AG04449 (cell line): ENCODE measurements around the gene TEX264.

Experiments used
- CTCF ChIA-PET: fragments of 350-600 bp; formaldehyde crosslinking; extraction: SDS; loops from one replicate; lab custom pipeline; 2021; ENCODE audit warnings: antibody characterized with exemption; lab: Yijun Ruan, JAX
- POLR2A ChIA-PET: fragments of 400-600, 350-600 bp; formaldehyde crosslinking; extraction: SDS; loops from one replicate; lab custom pipeline; 2020; ENCODE audit warnings: antibody characterized with exemption, inconsistent platforms; lab: Yijun Ruan, JAX
- DNase-seq: peaks from one replicate; pipeline ENCODE4 v3.0.0-alpha.2; 2010; ENCODE audit warnings: low read depth, low spot score
- H3K4me3 ChIP-seq: 2 replicates; pipeline ENCODE4 v1.5.1; 2011; ENCODE audit warnings: low read depth, mild to moderate bottlenecking, control low read depth, low read length
- CTCF ChIP-seq: IDR thresholded peaks from one replicate; pipeline ENCODE4 v1.5.1; 2011; ENCODE audit warnings: mild to moderate bottlenecking, moderate library complexity, low read length, control low read depth, inconsistent platforms; ENCODE audit not compliant: insufficient read depth; ENCODE audit errors: missing control alignments

The TEX264 gene

GRCh38 chr3:51706788-51707731 is 36.0 kb downstream of the TEX264 start, which contains the start of gene GRM2:
GRM2 (plus strand) TSS chr3:51707068; CDS start chr3:51708984, 1,916 bp downstream.
- ChIA-PET POLR2A (interaction anchor here (0.6 kb wide), 1 partner anchor 182 kb away, joined by 3 read pairs; no protein-coding TSS in a partner anchor), CTCF (interaction anchor here (2.8 kb wide), 1 partner anchor 25 kb away, joined by 13 read pairs; no protein-coding TSS in a partner anchor)
- peak; percentile 4 for TF ChIP-seq CTCF
- DNase-seq = no peak
- peak within 1 kb of the TSS; percentile 42 for H3K4me3 ChIP-seq

GRCh38 chr3:51708216-51708845 is 37.3 kb downstream of the TEX264 start:
- TF ChIP-seq CTCF = no peak
- no peak overlapping the region for H3K4me3 ChIP-seq
- DNase-seq = no peak
- ChIA-PET CTCF (interaction anchor here (1.3 kb wide), 1 partner anchor 26 kb away, joined by 3 read pairs; no protein-coding TSS in a partner anchor), POLR2A (no interaction called here)

DNA sequence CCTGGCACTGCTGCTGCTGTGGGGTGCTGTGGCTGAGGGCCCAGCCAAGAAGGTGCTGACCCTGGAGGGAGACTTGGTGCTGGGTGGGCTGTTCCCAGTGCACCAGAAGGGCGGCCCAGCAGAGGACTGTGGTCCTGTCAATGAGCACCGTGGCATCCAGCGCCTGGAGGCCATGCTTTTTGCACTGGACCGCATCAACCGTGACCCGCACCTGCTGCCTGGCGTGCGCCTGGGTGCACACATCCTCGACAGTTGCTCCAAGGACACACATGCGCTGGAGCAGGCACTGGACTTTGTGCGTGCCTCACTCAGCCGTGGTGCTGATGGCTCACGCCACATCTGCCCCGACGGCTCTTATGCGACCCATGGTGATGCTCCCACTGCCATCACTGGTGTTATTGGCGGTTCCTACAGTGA is 38.0 kb downstream of the TEX264 start:
- ChIA-PET CTCF (interaction anchor here (1.3 kb wide), 1 partner anchor 27 kb away, joined by 3 read pairs; no protein-coding TSS in a partner anchor), POLR2A (interaction anchor here (0.7 kb wide), 1 partner anchor 360 kb away, joined by 3 read pairs; no protein-coding TSS in a partner anchor)
- no peak for TF ChIP-seq CTCF
- H3K4me3 ChIP-seq = no peak overlapping the region
- no peak for DNase-seq

- CTCF ChIA-PET = interaction anchor here (1.5 to 2.0 kb wide), 2 partner anchors 9 to 208 kb away, joined by 5 to 6 read pairs; no protein-coding TSS in a partner anchor
These were observed 38.6 kb downstream of the TEX264 start for GRCh38 chr3:51709675-51710074.

GRCh38 chr3:51710631-51711351 is 39.7 kb downstream of the TEX264 start:
- TF ChIP-seq CTCF = no peak
- CTCF ChIA-PET = interaction anchor here (1.5 to 2.0 kb wide), 2 partner anchors 8 to 209 kb away, joined by 5 to 6 read pairs; no protein-coding TSS in a partner anchor
- DNase-seq = no peak

More at GRCh38 chr3:51709675-51710074, 38.6 kb downstream of the TEX264 start:
- no peak overlapping the region for H3K4me3 ChIP-seq
- no peak for TF ChIP-seq CTCF
- POLR2A ChIA-PET = interaction anchor here (0.7 kb wide), 1 partner anchor 360 kb away, joined by 3 read pairs; no protein-coding TSS in a partner anchor
- DNase-seq = no peak

More at GRCh38 chr3:51710631-51711351, 39.7 kb downstream of the TEX264 start:
- H3K4me3 ChIP-seq = no peak overlapping the region
- POLR2A ChIA-PET = no interaction called here
